B cell (primary cell): Measurements from ENCODE around the gene NOTCH1. TPM values are rescaled to one million over a fixed set of nuclear protein-coding genes. Genes with fewer than 3 reads are reported as not detected.

Source experiments
- ATAC-seq: fragments of 200-7000 bp; cut with Tn5 transposase; one replicate; pipeline ENCODE4 v1.10.0; 2021; ENCODE audit warnings: low read depth, mild to moderate bottlenecking, moderate number of reproducible peaks, moderate library complexity
- CTCF ChIA-PET: fragments of 350-600 bp; sonication (Branson Sonifier 250); formaldehyde crosslinking; loops from one replicate; lab custom pipeline; 2021; ENCODE audit warnings: antibody characterized with exemption, inconsistent platforms; lab: Charles Lee
- POLR2A ChIA-PET: fragments of 350-600 bp; sonication (Branson Sonifier 250); formaldehyde crosslinking; loops from one replicate; lab custom pipeline; 2021; ENCODE audit warnings: antibody characterized with exemption; lab: Charles Lee
- DNase-seq: peaks from one replicate; pipeline ENCODE4 v3.0.0; 2013
- H2AFZ ChIP-seq: 2 replicates; pipeline ENCODE4 v1.6.1; 2012; ENCODE audit warnings: mild to moderate bottlenecking, low read depth, low read length; ENCODE audit not compliant: insufficient read depth, poor library complexity, severe bottlenecking
- H3K27ac ChIP-seq, 2 donors: 1 replicate in 1 of 2; 2 replicates in 1 of 2; pipeline ENCODE4 v1.5.1; 2012 to 2013; ENCODE audit warnings: low read length in 2 of 2, mild to moderate bottlenecking in 2 of 2, moderate library complexity in 1 of 2
- H3K27me3 ChIP-seq, 4 experiments: fragments of 200-600 bp in 1 of 4; sonication (generic) in 1 of 4; replicated peaks in 1 of 4; 1 replicate in 2 of 4; 2 replicates in 2 of 4; pipeline versions ENCODE4 v1.6.1 to v1.7.0; 2013 to 2016; ENCODE audit warnings: low read length in 3 of 4, mild to moderate bottlenecking in 2 of 4, mixed read lengths in 1 of 4, moderate library complexity in 1 of 4; ENCODE audit not compliant: insufficient read depth in 4 of 4, control insufficient read depth in 3 of 4; ENCODE audit errors: control extremely low read depth in 1 of 4
- H3K36me3 ChIP-seq, 2 experiments: replicated peaks in 1 of 2; 1 replicate in 1 of 2; 2 replicates in 1 of 2; pipeline versions ENCODE4 v1.6.1 to v1.7.1; 2013; ENCODE audit warnings: low read length in 1 of 2; ENCODE audit not compliant: insufficient read depth in 2 of 2, control insufficient read depth in 1 of 2; ENCODE audit errors: control extremely low read depth in 1 of 2, extremely low read depth in 1 of 2
- H3K4me1 ChIP-seq, 2 donors: fragments of 200-600 bp in 1 of 2; sonication (generic) in 1 of 2; 1 replicate in 1 of 2; 2 replicates in 1 of 2; pipeline versions ENCODE4 v1.5.1 to v1.6.1; 2013 to 2017; ENCODE audit warnings: low read length in 2 of 2; ENCODE audit not compliant: control insufficient read depth in 2 of 2, insufficient read depth in 2 of 2
- H3K4me2 ChIP-seq: replicated peaks from 2 replicates; pipeline ENCODE3; 2012; ENCODE audit warnings: mild to moderate bottlenecking, low read depth, low read length; ENCODE audit not compliant: poor library complexity, severe bottlenecking
- H3K4me3 ChIP-seq, 5 experiments: fragments of 200-600 bp in 1 of 5; sonication (generic) in 1 of 5; 1 replicate in 3 of 5; 2 replicates in 2 of 5; pipeline versions ENCODE4 v1.5.1 to v1.7.0; 2011 to 2016; ENCODE audit warnings: low read length in 4 of 5, mild to moderate bottlenecking in 4 of 5, low read depth in 2 of 5, control low read depth in 1 of 5, moderate library complexity in 1 of 5; ENCODE audit not compliant: insufficient read depth in 1 of 5; ENCODE audit errors: control extremely low read depth in 1 of 5, extremely low read depth in 1 of 5
- H3K79me2 ChIP-seq: fragments of 200-600 bp; sonication (generic); one replicate; pipeline ENCODE4 v1.6.0; 2016; ENCODE audit warnings: low read length; ENCODE audit not compliant: control insufficient read depth, insufficient read depth
- H3K9ac ChIP-seq: fragments of 200-600 bp; sonication (generic); 2 replicates; pipeline ENCODE4 v1.6.1; 2017; ENCODE audit warnings: mild to moderate bottlenecking, low read length, moderate library complexity
- H3K9me3 ChIP-seq, 3 donors: one replicate each; pipeline versions ENCODE4 v1.6.1 to v1.7.1; 2013; ENCODE audit warnings: low read length in 2 of 3; ENCODE audit not compliant: control insufficient read depth in 2 of 3, insufficient read depth in 1 of 3; ENCODE audit errors: control extremely low read depth in 1 of 3
- H4K20me1 ChIP-seq: 2 replicates; pipeline ENCODE4 v1.6.0; 2012; ENCODE audit warnings: mild to moderate bottlenecking, low read length; ENCODE audit not compliant: insufficient read depth, control insufficient read depth, poor library complexity, severe bottlenecking
- H3K27ac Mint-ChIP-seq: one replicate; pipeline ENCODE4 v1.8.0; 2021; ENCODE audit warnings: mixed read lengths
- H3K27me3 Mint-ChIP-seq: one replicate; pipeline ENCODE4 v1.8.0; 2021; ENCODE audit warnings: mixed read lengths
- H3K4me1 Mint-ChIP-seq: one replicate; pipeline ENCODE4 v1.8.0; 2021; ENCODE audit warnings: mixed read lengths
- H3K4me3 Mint-ChIP-seq: one replicate; pipeline ENCODE4 v1.8.0; 2021; ENCODE audit warnings: mixed read lengths
- H3K9me3 Mint-ChIP-seq: one replicate; pipeline ENCODE4 v1.8.0; 2022; ENCODE audit warnings: mixed read lengths; ENCODE audit not compliant: insufficient read depth
- EZH2 ChIP-seq: IDR thresholded peaks from 2 replicates; pipeline ENCODE4 v1.6.1; 2012; ENCODE audit warnings: borderline replicate concordance, low read depth, mild to moderate bottlenecking, moderate library complexity, low read length; ENCODE audit not compliant: insufficient read depth, poor library complexity, severe bottlenecking
- WGBS: methylation state at CpG from one replicate; pipeline ENCODE4 v1.1.5; 2013; ENCODE audit warnings: missing lambda C conversion rate; ENCODE audit not compliant: insufficient coverage; 5-methylcytosine and 5-hydroxymethylcytosine counted together
- intact Hi-C: fragments of 100-400 bp; cut with micrococcal nuclease; formaldehyde crosslinking; loops from one replicate; pipeline ENCODE4 v1.10.0; 2022
- polyA plus RNA-seq: library from polyadenylated mRNA; depleted of rRNA; stranded (reverse); fragments of >200 nt; gene quantifications from 2 replicates; pipeline ENCODE4 v1.2.3, GENCODE V29; 2012
- total RNA-seq, 2 donors: library from RNA; stranded (reverse); fragments of 120-200 nt in 1 of 2; gene quantifications; 1 replicate in 1 of 2; 2 replicates in 1 of 2; pipeline versions ENCODE4 v1.2.3 to v1.2.4, GENCODE V29; 2013 to 2022
- TF ChIP-seq, protein P1 (sequence below): fragments of 200-600 bp; IDR thresholded peaks from one replicate; pipeline ENCODE4 v1.8.0; 2022; ENCODE audit warnings: antibody characterized with exemption, mild to moderate bottlenecking

Gene NOTCH1
- total and polyA plus RNA-seq, 2 donors (not counting 1 experiment from before 2014, with no cell fraction given) = 16.6 to 38.5 TPM

DNA sequence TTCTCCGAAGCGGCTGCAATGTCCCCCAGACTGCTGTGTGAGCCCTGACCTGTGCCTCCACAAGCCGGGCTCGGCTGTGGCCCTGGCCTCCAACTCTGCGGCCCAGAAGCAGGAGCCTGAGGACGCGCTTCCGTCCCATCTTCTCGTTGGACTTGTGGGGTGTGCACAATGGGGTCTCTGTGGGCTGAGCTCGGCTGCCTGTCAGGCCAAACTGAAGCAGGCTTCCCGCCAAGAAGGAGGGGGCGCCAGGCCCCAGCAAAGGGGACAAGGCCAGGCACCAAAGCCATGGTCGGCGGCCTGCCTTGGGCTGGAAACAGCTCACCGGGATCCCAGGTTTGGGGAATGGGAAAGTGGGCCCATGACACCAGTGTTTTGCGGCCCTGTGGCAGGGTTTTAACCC lies 4.1 kb downstream of the NOTCH1 start:
- no peak for ATAC-seq

DNA sequence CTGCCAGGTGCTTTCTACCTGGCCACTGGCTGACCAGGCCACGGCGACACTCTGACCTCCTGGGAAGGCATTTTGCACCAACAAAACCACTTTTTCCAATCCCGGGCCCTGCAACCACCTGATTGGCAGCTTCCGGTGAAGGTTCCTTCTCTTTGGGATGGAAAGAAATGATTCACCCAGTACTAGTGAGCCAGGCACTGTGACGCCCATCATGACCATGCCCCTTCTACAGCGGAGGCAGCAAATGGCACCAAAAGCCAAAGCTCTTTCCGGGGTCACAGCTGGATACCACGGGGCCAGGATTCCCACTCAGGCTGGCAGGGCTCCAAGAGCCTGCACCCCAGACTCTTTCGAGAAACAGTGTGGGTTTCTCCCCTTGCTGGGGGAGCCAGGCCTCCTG lies 4.7 kb downstream of the NOTCH1 start:
- TF ChIP-seq, protein P1, sequence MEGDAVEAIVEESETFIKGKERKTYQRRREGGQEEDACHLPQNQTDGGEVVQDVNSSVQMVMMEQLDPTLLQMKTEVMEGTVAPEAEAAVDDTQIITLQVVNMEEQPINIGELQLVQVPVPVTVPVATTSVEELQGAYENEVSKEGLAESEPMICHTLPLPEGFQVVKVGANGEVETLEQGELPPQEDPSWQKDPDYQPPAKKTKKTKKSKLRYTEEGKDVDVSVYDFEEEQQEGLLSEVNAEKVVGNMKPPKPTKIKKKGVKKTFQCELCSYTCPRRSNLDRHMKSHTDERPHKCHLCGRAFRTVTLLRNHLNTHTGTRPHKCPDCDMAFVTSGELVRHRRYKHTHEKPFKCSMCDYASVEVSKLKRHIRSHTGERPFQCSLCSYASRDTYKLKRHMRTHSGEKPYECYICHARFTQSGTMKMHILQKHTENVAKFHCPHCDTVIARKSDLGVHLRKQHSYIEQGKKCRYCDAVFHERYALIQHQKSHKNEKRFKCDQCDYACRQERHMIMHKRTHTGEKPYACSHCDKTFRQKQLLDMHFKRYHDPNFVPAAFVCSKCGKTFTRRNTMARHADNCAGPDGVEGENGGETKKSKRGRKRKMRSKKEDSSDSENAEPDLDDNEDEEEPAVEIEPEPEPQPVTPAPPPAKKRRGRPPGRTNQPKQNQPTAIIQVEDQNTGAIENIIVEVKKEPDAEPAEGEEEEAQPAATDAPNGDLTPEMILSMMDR = no peak
- no peak for TF ChIP-seq EZH2
- H3K27ac ChIP-seq = no peak overlapping the region

More for the DNA sequence above, 4.1 kb downstream of the NOTCH1 start:
- Mint-ChIP-seq H3K9me3 (no peaks in the 10 kb centered on the region), H3K4me3 (no peak overlapping the region), H3K27me3 (no peaks in the 10 kb centered on the region), H3K4me1 (peaks cover 65% of the 10 kb centered on the region), H3K27ac (peak overlapping the region; percentile 59)
- peaks cover 84% of the 10 kb centered on the region for H4K20me1 ChIP-seq
- ChIA-PET POLR2A (interaction anchor here (0.7 kb wide), 1 partner anchor 131 kb away, joined by 12 read pairs; no protein-coding TSS in a partner anchor), CTCF (interaction anchor here (2.3 kb wide), 1 partner anchor 57 kb away, joined by 5 read pairs; no protein-coding TSS in a partner anchor)
- H3K4me2 ChIP-seq = no peak overlapping the region
- no peak overlapping the region for H3K4me3 ChIP-seq
- no peak for DNase-seq
- peaks cover 0 to 33% of the 10 kb centered on the region in 2 experiments for H3K36me3 ChIP-seq
- H3K79me2 ChIP-seq = peaks cover 66% of the 10 kb centered on the region
- WGBS = 95% methylated on average over 16 of the region's 16 CpGs
- H2AFZ ChIP-seq = no peak overlapping the region
- no peak for TF ChIP-seq EZH2
- TF ChIP-seq, protein P1 = no peak
- H3K27ac ChIP-seq = no peak overlapping the region
- H3K27me3 ChIP-seq = no peaks in the 10 kb centered on the region
- H3K9me3 ChIP-seq = peaks cover 0 to 3% (median 0%) of the 10 kb centered on the region in 3 donors
- H3K9ac ChIP-seq = no peak overlapping the region
- peaks cover 54 to 64% of the 10 kb centered on the region in 2 donors for H3K4me1 ChIP-seq
- intact Hi-C loops = loop anchor here (10.0 kb wide), 1 partner anchor 213 kb away; the partner anchor contains the start of gene LCN8

More for the DNA sequence above, 4.7 kb downstream of the NOTCH1 start:
- ChIA-PET POLR2A (interaction anchor here (0.6 kb wide), 1 partner anchor 743 kb away, joined by 3 read pairs; no protein-coding TSS in a partner anchor), CTCF (interaction anchor here (2.3 kb wide), 1 partner anchor 56 kb away, joined by 5 read pairs; no protein-coding TSS in a partner anchor)
- Histone ChIP-seq H3K36me3 (peaks cover 0 to 33% of the 10 kb centered on the region in 2 experiments), H3K4me3 (no peak overlapping the region), H3K4me1 (peaks cover 55 to 65% of the 10 kb centered on the region in 2 donors), H3K27me3 (no peaks in the 10 kb centered on the region), H3K4me2 (no peak overlapping the region), H2AFZ (no peak overlapping the region), H4K20me1 (peaks cover 88% of the 10 kb centered on the region), H3K9me3 (peaks cover 0 to 3% (median 0%) of the 10 kb centered on the region in 3 donors), H3K9ac (no peak overlapping the region), H3K79me2 (peaks cover 71% of the 10 kb centered on the region)
- Mint-ChIP-seq H3K27ac (peak overlapping the region; percentile 71), H3K27me3 (no peaks in the 10 kb centered on the region), H3K4me1 (peaks cover 67% of the 10 kb centered on the region), H3K9me3 (no peaks in the 10 kb centered on the region), H3K4me3 (no peak overlapping the region)
- intact Hi-C loops = loop anchor here (10.0 kb wide), 1 partner anchor 214 kb away; the partner anchor contains the start of gene LCN8
- DNase-seq (no peak), ATAC-seq (no peak)
- WGBS = 86% methylated on average over 9 of the region's 9 CpGs
